Mesendoderm (in vitro differentiated cells): ENCODE data around the gene QSER1.
"Not testable (repeated sequence)": the region's sequence is repeated elsewhere in the genome, so short reads cannot be mapped to it uniquely, and the experiment has no call there.

Experiments
- DNase-seq: peaks from one replicate; pipeline ENCODE4 v3.0.0; 2013
- H2AK5ac ChIP-seq: 2 replicates; pipeline ENCODE4 v1.6.1; 2013; ENCODE audit warnings: low read length, inconsistent platforms
- H2BK120ac ChIP-seq: 2 replicates; pipeline ENCODE4 v1.6.1; 2013; ENCODE audit warnings: low read depth, mild to moderate bottlenecking, low read length, moderate library complexity, mixed read lengths
- H2BK15ac ChIP-seq: replicated peaks from 2 replicates; pipeline ENCODE4 v1.6.1; 2013; ENCODE audit warnings: low read depth, mild to moderate bottlenecking, moderate library complexity
- H2BK5ac ChIP-seq: 2 replicates; pipeline ENCODE4 v1.6.1; 2013; ENCODE audit warnings: low read length, inconsistent platforms
- H3K18ac ChIP-seq: 2 replicates; pipeline ENCODE4 v1.6.1; 2013; ENCODE audit warnings: mild to moderate bottlenecking, low read length, mixed read lengths
- H3K23ac ChIP-seq: one replicate; pipeline ENCODE4 v1.6.1; 2013; ENCODE audit warnings: low read length
- H3K27ac ChIP-seq: 2 replicates; pipeline ENCODE4 v1.5.1; 2013; ENCODE audit warnings: low read depth, mild to moderate bottlenecking, inconsistent platforms, low read length, moderate library complexity
- H3K27me3 ChIP-seq: 2 replicates; pipeline ENCODE4 v1.6.1; 2013; ENCODE audit warnings: low read length, control low read depth, mild to moderate bottlenecking, inconsistent platforms; ENCODE audit not compliant: insufficient read depth, poor library complexity
- H3K36me3 ChIP-seq: 2 replicates; pipeline ENCODE4 v1.6.1; 2013; ENCODE audit warnings: low read length, inconsistent platforms; ENCODE audit not compliant: control insufficient read depth, insufficient read depth
- H3K4ac ChIP-seq: one replicate; pipeline ENCODE4 v1.6.1; 2013; ENCODE audit warnings: low read depth, mild to moderate bottlenecking, low read length, moderate library complexity
- H3K4me1 ChIP-seq: 2 replicates; pipeline ENCODE4 v1.6.1; 2013; ENCODE audit warnings: low read depth, low read length, inconsistent platforms; ENCODE audit not compliant: control insufficient read depth
- H3K4me2 ChIP-seq: 2 replicates; pipeline ENCODE4 v1.6.1; 2013; ENCODE audit warnings: low read length
- H3K4me3 ChIP-seq: 2 replicates; pipeline ENCODE4 v1.5.1; 2013; ENCODE audit warnings: mild to moderate bottlenecking, low read length
- H3K56ac ChIP-seq: one replicate; pipeline ENCODE4 v1.6.1; 2013; ENCODE audit warnings: low read length
- H3K79me1 ChIP-seq: 2 replicates; pipeline ENCODE4 v1.6.1; 2013; ENCODE audit warnings: low read length, inconsistent platforms
- H3K79me2 ChIP-seq: 2 replicates; pipeline ENCODE4 v1.6.1; 2013; ENCODE audit warnings: mild to moderate bottlenecking, low read length; ENCODE audit not compliant: control insufficient read depth, insufficient read depth
- H3K9ac ChIP-seq: 2 replicates; pipeline ENCODE4 v1.6.1; 2013; ENCODE audit warnings: low read length, inconsistent platforms
- H4K5ac ChIP-seq: one replicate; pipeline ENCODE4 v1.6.1; 2013; ENCODE audit warnings: low read length
- H4K8ac ChIP-seq: one replicate; pipeline ENCODE4 v1.6.1; 2013; ENCODE audit warnings: low read depth, mild to moderate bottlenecking, control low read depth, low read length, moderate library complexity
- WGBS: extraction: QIAGEN DNeasy Blood & Tissue Kit; methylation state at CpG from one replicate; pipeline ENCODE4 v1.1.7; 2013; ENCODE audit warnings: low lambda C conversion rate, missing lambda C conversion rate; ENCODE audit not compliant: insufficient coverage; ENCODE audit errors: extremely low coverage; 5-methylcytosine and 5-hydroxymethylcytosine counted together

The QSER1 gene

GRCh38 chr11:32972233-32972632, 79.6 kb downstream of the QSER1 start:
- H2AK5ac ChIP-seq, H3K36me3 ChIP-seq, H4K5ac ChIP-seq, H3K4me2 ChIP-seq, H3K4me1 ChIP-seq, H3K18ac ChIP-seq, DNase-seq, H3K4me3 ChIP-seq, H2BK5ac ChIP-seq, H3K23ac ChIP-seq, H3K4ac ChIP-seq, H3K79me2 ChIP-seq, H3K27me3 ChIP-seq, H2BK15ac ChIP-seq, H3K79me1 ChIP-seq, H3K56ac ChIP-seq, H3K9ac ChIP-seq, H4K8ac ChIP-seq, H3K27ac ChIP-seq, H2BK120ac ChIP-seq: not testable (repeated sequence)
- WGBS: no CpG with 5 or more reads among the region's 3 CpGs

- Histone ChIP-seq H3K4ac (no peak overlapping the region), H4K8ac (no peak overlapping the region), H2BK120ac (no peak overlapping the region), H4K5ac (no peak overlapping the region), H3K27me3 (no peaks in the 10 kb centered on the region), H3K4me1 (no peaks in the 10 kb centered on the region), H3K4me2 (no peak overlapping the region), H3K56ac (no peak overlapping the region), H3K18ac (no peak overlapping the region), H3K9ac (no peak overlapping the region), H3K36me3 (no peaks in the 10 kb centered on the region), H3K23ac (no peak overlapping the region), H2AK5ac (no peak overlapping the region), H3K79me1 (no peaks in the 10 kb centered on the region), H3K4me3 (no peak overlapping the region), H2BK5ac (no peak overlapping the region), H3K79me2 (no peaks in the 10 kb centered on the region), H3K27ac (no peak overlapping the region), H2BK15ac (no peak overlapping the region)
- DNase-seq: no peak
- no CpG with 5 or more reads among the region's 3 CpGs for WGBS
These were observed 80.2 kb downstream of the QSER1 start for GRCh38 chr11:32972781-32973180.

- Histone ChIP-seq H3K4me1 (no peaks in the 10 kb centered on the region), H3K4ac (no peak overlapping the region), H2AK5ac (no peak overlapping the region), H3K4me3 (no peak overlapping the region), H3K23ac (no peak overlapping the region), H3K79me1 (no peaks in the 10 kb centered on the region), H3K27ac (no peak overlapping the region), H3K4me2 (no peak overlapping the region), H2BK5ac (no peak overlapping the region), H4K8ac (no peak overlapping the region), H3K36me3 (no peaks in the 10 kb centered on the region), H3K27me3 (no peaks in the 10 kb centered on the region), H3K56ac (no peak overlapping the region), H3K18ac (no peak overlapping the region), H2BK15ac (no peak overlapping the region), H3K9ac (no peak overlapping the region), H4K5ac (no peak overlapping the region), H2BK120ac (no peak overlapping the region), H3K79me2 (no peaks in the 10 kb centered on the region)
- DNase-seq: peak; percentile 52
- no CpG with 5 or more reads among the region's 2 CpGs for WGBS
These were observed 90.0 kb downstream of the QSER1 start for GRCh38 chr11:32982626-32983025.

- no peak overlapping the region for H3K56ac ChIP-seq
- no peaks in the 10 kb centered on the region for H3K4me1 ChIP-seq
- H3K27me3 ChIP-seq: no peaks in the 10 kb centered on the region
- no peaks in the 10 kb centered on the region for H3K36me3 ChIP-seq
- no peak overlapping the region for H3K18ac ChIP-seq
- no peak overlapping the region for H3K23ac ChIP-seq
- DNase-seq: no peak
- no peak overlapping the region for H4K5ac ChIP-seq
- H2BK120ac ChIP-seq: no peak overlapping the region
- no peak overlapping the region for H3K4me2 ChIP-seq
- no peak overlapping the region for H3K4ac ChIP-seq
- no peak overlapping the region for H2AK5ac ChIP-seq
- H2BK15ac ChIP-seq: no peak overlapping the region
- H4K8ac ChIP-seq: no peak overlapping the region
- no peaks in the 10 kb centered on the region for H3K79me2 ChIP-seq
- H3K9ac ChIP-seq: no peak overlapping the region
- no peak overlapping the region for H3K27ac ChIP-seq
- no peak overlapping the region for H3K4me3 ChIP-seq
- H3K79me1 ChIP-seq: no peaks in the 10 kb centered on the region
- WGBS: no CpG with 5 or more reads among the region's 2 CpGs
- no peak overlapping the region for H2BK5ac ChIP-seq
These were observed 90.9 kb downstream of the QSER1 start for GRCh38 chr11:32983506-32983905.

DNA sequence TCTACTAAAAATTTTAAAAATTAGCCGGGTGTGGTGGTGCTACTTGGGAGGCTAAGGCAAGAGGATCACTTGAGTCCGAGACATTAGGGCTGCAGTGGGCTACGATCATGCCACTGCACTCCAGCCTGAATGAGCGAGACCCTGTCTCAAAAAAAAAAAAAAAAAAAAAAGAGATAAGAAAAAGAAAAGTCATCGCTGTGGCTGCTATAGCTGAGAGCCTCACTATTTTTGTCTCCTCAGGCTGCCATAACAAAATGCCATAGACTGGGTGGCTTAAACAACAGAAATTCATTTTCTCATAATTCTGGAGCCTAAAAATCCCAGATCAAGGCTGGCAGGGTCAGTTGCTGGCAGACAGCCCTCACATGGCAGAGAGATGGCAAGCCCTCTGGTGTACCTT, 93.0 kb downstream of the QSER1 start:
- H4K8ac ChIP-seq: no peak overlapping the region
- no peak overlapping the region for H2BK15ac ChIP-seq
- H3K79me2 ChIP-seq: no peaks in the 10 kb centered on the region
- no peaks in the 10 kb centered on the region for H3K27me3 ChIP-seq
- H3K56ac ChIP-seq: no peak overlapping the region
- DNase-seq: no peak
- H3K9ac ChIP-seq: no peak overlapping the region
- H3K18ac ChIP-seq: no peak overlapping the region
- H2BK120ac ChIP-seq: no peak overlapping the region
- H4K5ac ChIP-seq: no peak overlapping the region
- H3K4ac ChIP-seq: no peak overlapping the region
- H3K4me1 ChIP-seq: no peaks in the 10 kb centered on the region
- no peak overlapping the region for H2BK5ac ChIP-seq
- H2AK5ac ChIP-seq: no peak overlapping the region
- H3K4me3 ChIP-seq: no peak overlapping the region
- H3K27ac ChIP-seq: no peak overlapping the region
- H3K23ac ChIP-seq: no peak overlapping the region
- no peaks in the 10 kb centered on the region for H3K36me3 ChIP-seq
- H3K79me1 ChIP-seq: no peaks in the 10 kb centered on the region
- no CpG with 5 or more reads among the region's 5 CpGs for WGBS
- no peak overlapping the region for H3K4me2 ChIP-seq

- H2BK120ac ChIP-seq: no peak overlapping the region
- no peak overlapping the region for H3K4ac ChIP-seq
- H2AK5ac ChIP-seq: no peak overlapping the region
- H3K79me1 ChIP-seq: no peaks in the 10 kb centered on the region
- no peaks in the 10 kb centered on the region for H3K79me2 ChIP-seq
- no peak overlapping the region for H3K9ac ChIP-seq
- H4K5ac ChIP-seq: no peak overlapping the region
- H3K27me3 ChIP-seq: no peaks in the 10 kb centered on the region
- no CpG with 5 or more reads among the region's 8 CpGs for WGBS
- no peak overlapping the region for H3K4me3 ChIP-seq
- no peaks in the 10 kb centered on the region for H3K4me1 ChIP-seq
- H3K23ac ChIP-seq: no peak overlapping the region
- no peaks in the 10 kb centered on the region for H3K36me3 ChIP-seq
- H3K4me2 ChIP-seq: no peak overlapping the region
- no peak overlapping the region for H3K27ac ChIP-seq
- no peak overlapping the region for H2BK15ac ChIP-seq
- H4K8ac ChIP-seq: no peak overlapping the region
- peak; percentile 31 for DNase-seq
- no peak overlapping the region for H3K56ac ChIP-seq
- H3K18ac ChIP-seq: no peak overlapping the region
- no peak overlapping the region for H2BK5ac ChIP-seq
These were observed 95.2 kb downstream of the QSER1 start for GRCh38 chr11:32987851-32988250.
